NCI-H524 (cell line): ENCODE data around the gene FOXRED1.

ENCODE experiments used
- DNase-seq, 2 experiments: peaks; one replicate each; lab custom pipeline; 2025; lab: John Stamatoyannopoulos, UW

The FOXRED1 gene

DNA sequence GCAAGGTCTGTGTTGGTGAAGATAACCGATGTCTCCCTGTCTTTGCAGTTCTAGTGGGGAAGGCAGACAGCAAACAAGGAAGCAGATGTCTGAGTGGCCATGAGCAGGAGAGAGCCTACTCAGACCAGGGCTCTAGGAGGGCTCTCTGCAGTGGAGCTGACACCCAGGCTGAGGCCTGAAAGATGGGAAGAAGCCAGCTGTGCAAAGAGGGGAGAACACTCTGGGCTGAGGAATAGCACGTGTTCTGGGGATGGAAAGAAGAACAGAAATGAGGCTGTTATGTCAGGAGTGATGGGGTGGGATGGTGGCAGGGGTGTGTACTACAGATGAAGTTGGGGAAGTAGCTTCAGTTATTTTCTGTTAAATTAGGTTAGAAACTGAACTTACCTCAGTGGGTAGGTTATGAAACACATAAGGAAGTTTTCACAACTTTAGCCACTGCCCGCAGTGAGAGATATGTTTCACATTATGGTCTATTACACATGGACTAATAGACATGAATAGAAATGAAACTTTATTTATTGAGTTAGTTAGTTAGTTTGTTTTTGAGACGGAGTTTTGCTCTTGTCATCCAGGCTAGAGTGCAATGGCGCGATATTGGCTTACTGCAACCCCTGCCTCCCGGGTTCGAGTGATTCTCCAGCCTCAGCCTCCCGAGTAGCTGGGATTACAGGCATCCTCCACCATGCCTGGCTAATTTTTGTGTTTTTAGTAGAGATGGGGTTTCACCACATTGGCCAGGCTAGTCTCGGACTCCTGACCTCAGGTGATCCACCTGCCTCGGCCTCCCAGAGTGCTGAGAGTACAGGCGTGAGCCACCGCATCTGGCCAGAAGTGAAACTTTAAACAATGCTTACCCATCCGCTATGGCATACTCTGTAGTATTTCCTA is 42.7 kb downstream of the FOXRED1 start:
- no peak for DNase-seq

- no peak for DNase-seq
Observed at GRCh38 chr11:126312961-126313360, 44.0 kb downstream of the FOXRED1 start.

DNA sequence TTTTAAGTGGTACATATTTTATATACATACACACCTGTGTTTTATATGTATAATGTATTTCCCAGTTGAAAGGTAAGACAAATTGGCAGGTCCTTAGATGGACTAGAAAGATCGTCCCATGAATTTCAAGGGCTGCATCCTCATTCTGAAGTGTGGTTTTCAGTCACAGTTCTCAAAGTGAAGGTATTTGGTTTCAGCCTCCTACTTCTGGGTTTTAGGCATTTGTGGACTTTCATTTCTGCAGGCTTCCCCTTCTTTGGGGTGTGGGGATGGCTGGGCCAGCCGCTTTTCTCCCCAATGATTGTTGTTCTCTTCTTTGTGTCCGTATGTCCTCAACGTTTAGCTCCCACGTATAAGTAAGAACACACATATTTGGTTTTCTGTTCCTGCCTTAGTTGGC is 44.9 kb downstream of the FOXRED1 start:
- DNase-seq: no peak

- DNase-seq: no peak
Observed at GRCh38 chr11:126317432-126317755, 48.4 kb downstream of the FOXRED1 start.

- DNase-seq: no peak
Observed at GRCh38 chr11:126317756-126318573, 49.0 kb downstream of the FOXRED1 start.

DNA sequence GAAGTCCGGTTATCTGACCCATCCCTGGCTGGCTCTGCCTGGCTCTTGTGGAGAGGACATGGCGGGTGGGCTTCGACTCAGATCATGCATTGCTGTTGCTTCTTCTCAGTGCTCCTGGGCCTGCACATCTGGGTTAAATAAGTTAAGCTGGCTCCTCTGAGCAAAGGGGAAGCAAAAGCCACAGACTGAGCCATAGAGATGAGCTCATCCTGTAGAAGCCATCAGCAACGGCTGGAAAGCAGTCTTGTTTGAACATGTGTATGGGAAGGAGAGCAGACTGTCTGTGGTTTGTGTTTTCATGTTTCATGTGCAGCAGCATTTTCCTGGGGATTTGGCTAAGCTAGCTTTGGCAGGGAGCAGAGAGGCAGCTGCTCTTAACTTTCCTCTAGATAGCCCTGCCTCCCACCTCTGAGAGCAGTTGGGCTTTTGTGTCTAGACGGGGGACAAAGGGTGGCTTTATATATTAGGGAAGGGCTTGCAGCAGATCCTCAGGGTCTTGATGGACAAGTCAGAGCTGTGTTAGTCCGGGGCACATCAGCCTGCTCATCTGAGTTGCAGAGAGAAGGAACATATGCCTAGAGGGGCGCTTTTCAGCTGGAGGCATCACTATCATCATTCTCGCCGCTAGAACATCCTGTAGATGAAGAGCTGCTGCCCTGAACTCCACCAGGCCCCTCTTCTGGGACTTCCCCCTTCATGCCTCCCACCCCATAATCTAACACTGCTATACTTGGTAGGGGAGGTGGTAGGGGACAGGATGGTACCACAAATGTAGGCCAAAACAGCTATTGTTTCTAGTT is 49.8 kb downstream of the FOXRED1 start:
- DNase-seq: no peak

DNA sequence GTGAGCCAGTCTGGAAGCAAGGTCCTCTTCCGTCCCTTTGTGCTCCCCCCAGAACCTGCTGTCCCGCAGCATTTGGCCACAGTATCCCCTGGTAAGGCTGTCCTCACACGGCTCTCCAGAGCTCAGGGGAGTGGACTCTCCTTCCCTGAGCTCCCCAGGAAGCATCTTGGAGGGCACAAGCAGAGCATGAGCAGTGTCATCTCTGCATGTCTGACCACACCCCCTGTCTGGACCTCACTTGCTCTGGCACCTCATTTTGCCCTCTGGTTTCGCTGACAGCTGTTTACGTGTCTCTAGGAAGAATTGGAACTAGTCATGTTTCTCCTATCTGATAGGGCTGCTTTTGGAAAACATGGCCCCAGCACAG is 50.4 kb downstream of the FOXRED1 start:
- no peak for DNase-seq

DNA sequence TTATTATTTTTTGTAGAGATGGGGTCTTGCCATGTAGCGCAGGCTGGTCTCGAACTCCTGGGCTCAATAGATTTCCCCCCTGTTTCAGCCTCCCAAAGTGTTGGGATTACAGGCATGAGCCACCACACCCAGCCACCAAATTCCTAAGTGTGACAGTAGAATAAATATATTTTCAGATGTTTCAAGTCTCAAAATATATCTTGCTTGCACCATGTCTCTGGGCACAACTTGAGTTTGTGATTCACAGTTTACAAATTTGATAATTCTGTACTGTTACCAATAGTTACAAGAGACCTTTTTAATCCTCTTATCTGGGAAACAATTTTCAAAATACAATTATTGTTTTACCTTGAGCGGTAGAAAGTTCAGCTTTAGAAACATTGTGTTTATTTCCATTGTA is 54.0 kb downstream of the FOXRED1 start:
- no peak for DNase-seq

GRCh38 chr11:126327281-126328000 is 58.5 kb downstream of the FOXRED1 start:
- no peak for DNase-seq
